VCaP (cell line): ENCODE results near the gene C22orf23.

ENCODE experiments used
- H3K27ac ChIP-seq: fragments of 450-650 bp; 2 replicates; pipeline ENCODE4 v1.5.1; 2017
- CTCF ChIP-seq: fragments of 450-650 bp; conservative IDR thresholded peaks from 2 replicates; pipeline ENCODE4 v1.5.1; 2017; ENCODE audit warnings: mild to moderate bottlenecking, moderate library complexity

The C22orf23 gene

GRCh38 chr22:37994982-37995381, 41.6 kb upstream of the C22orf23 start:
- TF ChIP-seq CTCF = no peak
- no peak overlapping the region for H3K27ac ChIP-seq

- no peak for TF ChIP-seq CTCF
- no peak overlapping the region for H3K27ac ChIP-seq
These were observed 40.6 kb upstream of the C22orf23 start for GRCh38 chr22:37994049-37994448.

GRCh38 chr22:37991731-37992442, 38.5 kb upstream of the C22orf23 start:
- TF ChIP-seq CTCF = no peak
- no peak overlapping the region for H3K27ac ChIP-seq

GRCh38 chr22:37990862-37991261, 37.5 kb upstream of the C22orf23 start:
- no peak overlapping the region for H3K27ac ChIP-seq
- TF ChIP-seq CTCF = no peak

- TF ChIP-seq CTCF = no peak
- H3K27ac ChIP-seq = no peak overlapping the region
These were observed 36.9 kb upstream of the C22orf23 start for GRCh38 chr22:37990301-37990700.

- no peak overlapping the region for H3K27ac ChIP-seq
- no peak for TF ChIP-seq CTCF
These were observed 36.0 kb upstream of the C22orf23 start for GRCh38 chr22:37989146-37990045.

- no peak overlapping the region for H3K27ac ChIP-seq
These were observed 33.0 kb upstream of the C22orf23 start for GRCh38 chr22:37986371-37986770.

More at GRCh38 chr22:37986371-37986770, 33.0 kb upstream of the C22orf23 start:
- no peak for TF ChIP-seq CTCF
